Osteocyte (in vitro differentiated cells): ENCODE measurements around the gene EEF1A1. TPM values are rescaled to one million over a fixed set of nuclear protein-coding genes. Genes with fewer than 3 reads are reported as not detected.
"Not testable (repeated sequence)": the region's sequence is repeated elsewhere in the genome, so short reads cannot be mapped to it uniquely, and the experiment has no call there.

Experiments
- DNase-seq: peaks from one replicate; pipeline ENCODE4 v3.0.0; 2021; ENCODE audit warnings: mixed read lengths; ENCODE audit not compliant: unreplicated experiment; ENCODE audit errors: extremely low spot score
- H3K27ac Mint-ChIP-seq: one replicate; pipeline ENCODE4 v1.8.0; 2021; ENCODE audit warnings: mild to moderate bottlenecking, mixed read lengths; ENCODE audit not compliant: unreplicated experiment
- H3K27me3 Mint-ChIP-seq: one replicate; pipeline ENCODE4 v1.8.0; 2021; ENCODE audit warnings: mixed read lengths; ENCODE audit not compliant: unreplicated experiment
- H3K36me3 Mint-ChIP-seq: one replicate; pipeline ENCODE4 v1.8.0; 2021; ENCODE audit warnings: mixed read lengths; ENCODE audit not compliant: unreplicated experiment
- H3K4me1 Mint-ChIP-seq: one replicate; pipeline ENCODE4 v1.8.0; 2021; ENCODE audit warnings: mixed read lengths; ENCODE audit not compliant: unreplicated experiment
- H3K4me3 Mint-ChIP-seq: one replicate; pipeline ENCODE4 v1.8.0; 2021; ENCODE audit warnings: mild to moderate bottlenecking, moderate library complexity, mixed read lengths; ENCODE audit not compliant: unreplicated experiment
- H3K9me3 Mint-ChIP-seq: one replicate; pipeline ENCODE4 v1.8.0; 2021; ENCODE audit warnings: mixed read lengths; ENCODE audit not compliant: unreplicated experiment
- total RNA-seq: library from RNA; stranded (reverse); gene quantifications from 2 replicates; pipeline ENCODE4 v1.2.1, GENCODE V29; 2021
- TF ChIP-seq, protein P1 (sequence below): fragments of 200-600 bp; sonication (generic); IDR thresholded peaks from 2 replicates; pipeline ENCODE4 v1.5.0; 2021; ENCODE audit warnings: antibody characterized with exemption, mild to moderate bottlenecking, moderate library complexity

EEF1A1 gene
- total RNA-seq, 1 donor from 2014 or later = 10,441 TPM

DNA sequence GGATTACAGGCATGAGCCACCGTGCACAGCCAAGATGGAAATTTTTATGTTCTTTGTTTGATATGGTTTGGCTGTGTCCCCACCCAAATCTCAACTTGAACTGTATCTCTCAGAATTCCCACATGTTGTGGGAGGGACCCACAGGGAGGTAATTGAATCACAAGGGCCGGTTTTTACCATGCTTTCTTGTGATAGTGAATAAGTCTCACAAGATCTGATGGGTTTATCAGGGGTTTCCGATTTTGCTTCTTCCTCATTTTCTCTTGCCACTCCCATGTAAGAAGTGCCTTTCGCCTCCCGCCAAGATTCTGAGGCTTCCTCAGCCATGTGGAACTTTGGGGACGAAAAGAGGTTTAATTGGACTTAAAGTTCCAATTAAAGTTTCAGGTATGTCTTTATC lies 14.6 kb downstream of the EEF1A1 start:
- DNase-seq = no peak
- Mint-ChIP-seq H3K4me3 (no peak overlapping the region), H3K4me1 (no peaks in the 10 kb centered on the region), H3K27ac (no peak overlapping the region), H3K27me3 (no peaks in the 10 kb centered on the region), H3K36me3 (peaks cover 16% of the 10 kb centered on the region), H3K9me3 (no peaks in the 10 kb centered on the region)
- TF ChIP-seq, protein P1, sequence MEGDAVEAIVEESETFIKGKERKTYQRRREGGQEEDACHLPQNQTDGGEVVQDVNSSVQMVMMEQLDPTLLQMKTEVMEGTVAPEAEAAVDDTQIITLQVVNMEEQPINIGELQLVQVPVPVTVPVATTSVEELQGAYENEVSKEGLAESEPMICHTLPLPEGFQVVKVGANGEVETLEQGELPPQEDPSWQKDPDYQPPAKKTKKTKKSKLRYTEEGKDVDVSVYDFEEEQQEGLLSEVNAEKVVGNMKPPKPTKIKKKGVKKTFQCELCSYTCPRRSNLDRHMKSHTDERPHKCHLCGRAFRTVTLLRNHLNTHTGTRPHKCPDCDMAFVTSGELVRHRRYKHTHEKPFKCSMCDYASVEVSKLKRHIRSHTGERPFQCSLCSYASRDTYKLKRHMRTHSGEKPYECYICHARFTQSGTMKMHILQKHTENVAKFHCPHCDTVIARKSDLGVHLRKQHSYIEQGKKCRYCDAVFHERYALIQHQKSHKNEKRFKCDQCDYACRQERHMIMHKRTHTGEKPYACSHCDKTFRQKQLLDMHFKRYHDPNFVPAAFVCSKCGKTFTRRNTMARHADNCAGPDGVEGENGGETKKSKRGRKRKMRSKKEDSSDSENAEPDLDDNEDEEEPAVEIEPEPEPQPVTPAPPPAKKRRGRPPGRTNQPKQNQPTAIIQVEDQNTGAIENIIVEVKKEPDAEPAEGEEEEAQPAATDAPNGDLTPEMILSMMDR = no peak

- H3K9me3 Mint-ChIP-seq, H3K27me3 Mint-ChIP-seq, H3K4me1 Mint-ChIP-seq, H3K4me3 Mint-ChIP-seq, H3K27ac Mint-ChIP-seq, DNase-seq: not testable (repeated sequence)
- peaks cover 18% of the 10 kb centered on the region for H3K36me3 Mint-ChIP-seq
Observed at GRCh38 chr6:73505705-73506104, 15.1 kb downstream of the EEF1A1 start.

GRCh38 chr6:73505142-73505541 lies 15.7 kb downstream of the EEF1A1 start:
- no peak overlapping the region for H3K27ac Mint-ChIP-seq
- peaks cover 22% of the 10 kb centered on the region for H3K36me3 Mint-ChIP-seq
- no peaks in the 10 kb centered on the region for H3K9me3 Mint-ChIP-seq
- DNase-seq = no peak
- TF ChIP-seq, protein P1 = no peak
- no peak overlapping the region for H3K4me3 Mint-ChIP-seq
- no peaks in the 10 kb centered on the region for H3K4me1 Mint-ChIP-seq
- no peaks in the 10 kb centered on the region for H3K27me3 Mint-ChIP-seq

- DNase-seq = no peak
- H3K27me3 Mint-ChIP-seq = no peaks in the 10 kb centered on the region
- H3K4me1 Mint-ChIP-seq = no peaks in the 10 kb centered on the region
- peaks cover 22% of the 10 kb centered on the region for H3K36me3 Mint-ChIP-seq
- TF ChIP-seq, protein P1 = no peak
- H3K9me3 Mint-ChIP-seq = no peaks in the 10 kb centered on the region
- no peak overlapping the region for H3K4me3 Mint-ChIP-seq
- peak overlapping the region; percentile 65 for H3K27ac Mint-ChIP-seq
Observed at GRCh38 chr6:73504160-73504559, 16.7 kb downstream of the EEF1A1 start.

DNA sequence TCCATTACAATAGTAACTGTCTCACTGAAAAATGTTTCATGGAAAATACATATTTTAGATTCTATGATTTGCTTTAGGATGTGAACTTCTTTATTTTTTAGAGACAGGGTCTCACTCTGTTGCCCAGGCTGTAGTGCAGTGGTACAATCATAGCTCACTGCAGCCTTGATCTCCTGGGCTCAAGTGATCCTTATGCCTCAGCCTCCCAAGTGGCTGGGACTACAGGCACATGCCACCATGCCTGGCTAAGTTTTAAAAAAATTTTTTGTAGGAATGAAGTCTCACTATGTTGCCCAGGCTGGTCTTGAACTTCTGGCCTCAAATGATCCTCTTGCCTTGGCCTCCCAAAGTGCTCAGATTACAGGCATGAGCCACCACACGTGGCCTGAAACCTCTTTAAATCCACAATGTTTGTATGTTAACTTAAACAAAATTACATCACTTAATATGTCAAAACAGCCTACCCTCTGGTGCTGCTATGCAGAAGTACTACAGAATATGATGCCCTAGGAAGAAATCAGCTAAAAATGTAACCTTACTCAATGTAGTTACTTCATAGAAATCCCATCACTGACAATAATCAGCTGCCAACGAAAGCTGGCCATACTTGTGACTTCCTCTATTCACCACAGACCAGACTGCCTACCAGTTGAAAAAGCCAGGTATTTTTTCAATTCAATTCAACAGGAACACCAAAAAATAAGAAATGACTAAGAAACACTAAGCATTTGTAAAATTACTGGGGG lies 17.6 kb downstream of the EEF1A1 start:
- peaks cover 28% of the 10 kb centered on the region for H3K36me3 Mint-ChIP-seq
- H3K27ac Mint-ChIP-seq = peak overlapping the region; percentile 1
- H3K9me3 Mint-ChIP-seq = no peaks in the 10 kb centered on the region
- no peak for DNase-seq
- H3K4me3 Mint-ChIP-seq = no peak overlapping the region
- no peaks in the 10 kb centered on the region for H3K27me3 Mint-ChIP-seq
- TF ChIP-seq, protein P1 = no peak
- H3K4me1 Mint-ChIP-seq = no peaks in the 10 kb centered on the region
